ENCODE results near the gene TRPM1.

TRPM1 gene

DNA sequence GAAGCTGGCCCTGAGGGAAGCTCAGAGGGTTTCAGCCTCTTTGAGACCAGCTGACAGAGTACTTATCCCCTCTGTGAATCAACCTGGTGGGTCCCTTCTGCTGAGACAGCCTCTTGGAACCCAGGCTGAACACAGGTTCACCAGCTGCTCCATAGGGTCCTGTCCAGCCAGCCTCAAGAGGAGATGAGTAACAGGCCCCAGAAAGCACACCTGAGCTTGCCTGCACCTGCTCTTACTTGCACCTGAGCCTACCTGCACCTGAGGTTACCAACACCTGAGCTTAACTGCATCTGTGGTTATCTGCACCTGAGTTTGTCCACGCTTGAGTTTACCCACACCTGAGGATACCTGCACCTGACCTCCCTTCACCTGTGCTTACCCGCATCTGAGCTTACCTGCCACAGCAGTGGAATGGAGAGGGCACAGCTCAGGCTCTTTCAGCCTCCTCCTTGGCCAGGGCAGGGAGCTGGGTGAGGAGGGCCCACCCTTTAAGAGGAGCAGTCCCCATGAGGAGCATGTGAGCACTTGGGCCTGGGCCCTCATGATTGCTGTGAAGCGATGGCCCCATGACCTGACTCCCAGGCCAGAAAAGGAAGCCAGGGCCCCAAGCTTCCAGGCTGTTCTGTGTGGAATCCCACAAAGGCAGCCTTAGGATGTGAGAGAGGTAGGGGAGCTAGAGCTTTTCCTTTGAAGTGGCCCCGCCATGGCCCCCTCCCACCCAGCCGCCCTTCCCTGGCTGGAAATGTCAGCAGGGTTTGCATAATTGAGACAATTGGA, at the start of gene TRPM1:
TSS of gene TRPM1 (minus strand) at position 464 of the 777 bp plus-strand sequence. CDS start 20,370 bp downstream, outside the sequence.
- Mint-ChIP-seq H3K27ac (no peak within 1 kb of the TSS), H3K27me3 (peaks cover 34% of the 10 kb centered on the region), H3K4me1 (no peaks in the 10 kb centered on the region), H3K36me3 (no peaks in the 10 kb centered on the region), H3K4me3 (no peak within 1 kb of the TSS), H3K9me3 (no peaks in the 10 kb centered on the region)
- CTCF ChIA-PET = interaction anchor here (0.6 kb wide), 1 partner anchor 314 kb away, joined by 3 read pairs; no protein-coding TSS in a partner anchor
- no peak for DNase-seq

DNA sequence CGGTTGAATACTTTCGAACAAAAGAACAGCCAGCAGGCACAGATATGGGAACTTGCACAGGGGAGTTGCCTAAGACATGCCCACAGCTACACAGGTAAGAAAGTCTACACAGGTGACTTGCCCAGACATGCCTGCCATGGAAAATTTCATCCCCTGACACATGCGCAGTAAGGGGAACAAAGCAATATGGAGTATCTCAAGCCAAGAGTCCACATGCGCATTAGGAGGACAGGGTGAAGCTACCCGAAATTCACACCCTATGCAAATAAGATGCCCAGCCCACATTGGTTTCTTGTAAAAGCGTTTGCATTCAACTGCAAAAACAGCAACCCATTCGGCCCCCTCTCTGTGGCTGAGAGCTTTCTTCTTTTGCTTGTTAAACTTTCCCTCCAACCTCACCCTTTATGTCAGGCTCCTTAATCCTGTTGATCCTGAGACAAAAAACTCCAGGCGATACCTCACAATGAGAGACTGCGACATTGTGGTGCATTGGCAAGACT, 49.3 kb upstream of the TRPM1 start:
- H3K9me3 Mint-ChIP-seq = no peaks in the 10 kb centered on the region
- CTCF ChIA-PET = no interaction called here
- no peak for DNase-seq

GRCh38 chr15:31149987-31150386, 48.5 kb upstream of the TRPM1 start:
- no peak overlapping the region for H3K27ac Mint-ChIP-seq
- CTCF ChIA-PET = interaction anchor here (0.9 kb wide), 1 partner anchor 21 kb away, joined by 4 read pairs; no protein-coding TSS in a partner anchor
- peaks cover 24% of the 10 kb centered on the region for H3K27me3 Mint-ChIP-seq
- no peaks in the 10 kb centered on the region for H3K36me3 Mint-ChIP-seq
- no peaks in the 10 kb centered on the region for H3K9me3 Mint-ChIP-seq
- no peak overlapping the region for H3K4me3 Mint-ChIP-seq
- DNase-seq = no peak
- no peaks in the 10 kb centered on the region for H3K4me1 Mint-ChIP-seq

More for the DNA sequence above, 49.3 kb upstream of the TRPM1 start:
- peaks cover 29% of the 10 kb centered on the region for H3K27me3 Mint-ChIP-seq
- no peaks in the 10 kb centered on the region for H3K36me3 Mint-ChIP-seq
- no peak overlapping the region for H3K4me3 Mint-ChIP-seq
- H3K4me1 Mint-ChIP-seq = no peaks in the 10 kb centered on the region
- peak overlapping the region; percentile 73 for H3K27ac Mint-ChIP-seq

- Mint-ChIP-seq H3K36me3 (no peaks in the 10 kb centered on the region), H3K9me3 (no peaks in the 10 kb centered on the region), H3K4me3 (no peak overlapping the region), H3K27me3 (peaks cover 24% of the 10 kb centered on the region), H3K4me1 (no peaks in the 10 kb centered on the region), H3K27ac (no peak overlapping the region)
- CTCF ChIA-PET = interaction anchor here (0.7 to 0.9 kb wide), 2 partner anchors 17 to 20 kb away, joined by 3 to 4 read pairs; no protein-coding TSS in a partner anchor
- no peak for DNase-seq
Observed at GRCh38 chr15:31149088-31149505, 47.6 kb upstream of the TRPM1 start.

GRCh38 chr15:31148297-31149087, 47.0 kb upstream of the TRPM1 start:
- CTCF ChIA-PET = interaction anchor here (0.7 to 2.3 kb wide), 2 partner anchors 17 to 19 kb away, joined by 3 to 8 read pairs; no protein-coding TSS in a partner anchor
- no peak for DNase-seq

DNA sequence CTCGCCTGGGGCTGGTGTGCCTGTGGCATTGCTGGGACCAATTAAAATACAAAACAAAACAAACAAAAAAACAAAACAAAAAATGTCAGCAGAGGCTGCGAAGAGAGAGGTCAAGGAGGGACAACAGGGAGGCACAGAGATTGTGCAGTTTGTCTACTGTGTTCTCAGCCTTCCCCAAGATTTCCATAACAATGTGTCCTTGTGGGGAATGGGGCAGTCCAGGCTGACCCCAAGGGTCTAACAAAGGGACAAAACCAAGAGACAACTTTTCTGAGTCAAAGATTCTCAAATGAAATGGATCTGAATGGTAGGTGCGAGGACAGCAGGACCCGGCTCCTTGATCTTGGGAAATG, 46.4 kb upstream of the TRPM1 start:
- H3K27ac Mint-ChIP-seq = no peak overlapping the region
- DNase-seq = no peak
- H3K4me3 Mint-ChIP-seq = no peak overlapping the region
- H3K36me3 Mint-ChIP-seq = no peaks in the 10 kb centered on the region
- peaks cover 25% of the 10 kb centered on the region for H3K27me3 Mint-ChIP-seq
- H3K4me1 Mint-ChIP-seq = no peaks in the 10 kb centered on the region
- H3K9me3 Mint-ChIP-seq = no peaks in the 10 kb centered on the region
- CTCF ChIA-PET = interaction anchor here (2.3 kb wide), 1 partner anchor 18 kb away, joined by 8 read pairs; no protein-coding TSS in a partner anchor

More at GRCh38 chr15:31148297-31149087, 47.0 kb upstream of the TRPM1 start:
- H3K9me3 Mint-ChIP-seq = no peaks in the 10 kb centered on the region
- H3K27me3 Mint-ChIP-seq = peaks cover 22% of the 10 kb centered on the region
- H3K36me3 Mint-ChIP-seq = no peaks in the 10 kb centered on the region
- no peak overlapping the region for H3K4me3 Mint-ChIP-seq
- no peaks in the 10 kb centered on the region for H3K4me1 Mint-ChIP-seq
- no peak overlapping the region for H3K27ac Mint-ChIP-seq

DNA sequence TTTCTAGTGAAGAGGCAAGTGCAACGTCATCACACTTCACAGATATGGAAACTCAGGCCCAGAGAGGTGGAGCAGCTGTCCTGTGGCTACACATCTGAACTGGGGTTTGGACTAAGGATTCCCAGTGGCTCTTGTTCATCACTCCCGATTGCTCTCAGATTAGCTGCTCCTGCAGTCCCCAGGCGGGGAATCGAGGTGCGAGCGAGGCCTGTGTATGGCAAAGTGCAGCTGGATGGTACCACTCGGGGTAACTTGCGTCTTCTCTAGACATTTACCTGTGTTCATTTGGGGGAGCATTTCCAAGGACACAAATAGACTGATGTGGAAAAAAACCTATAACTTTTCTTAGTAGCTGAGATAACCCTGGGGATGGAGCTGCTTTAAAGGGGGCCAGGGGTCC, 45.9 kb upstream of the TRPM1 start:
- Mint-ChIP-seq H3K27me3 (peaks cover 25% of the 10 kb centered on the region), H3K36me3 (no peaks in the 10 kb centered on the region), H3K4me3 (no peak overlapping the region), H3K4me1 (no peaks in the 10 kb centered on the region), H3K9me3 (no peaks in the 10 kb centered on the region), H3K27ac (no peak overlapping the region)
- no peak for DNase-seq
- CTCF ChIA-PET = interaction anchor here (2.3 kb wide), 1 partner anchor 18 kb away, joined by 8 read pairs; no protein-coding TSS in a partner anchor

GRCh38 chr15:31145271-31145911, 43.9 kb upstream of the TRPM1 start:
- no peak overlapping the region for H3K27ac Mint-ChIP-seq
- no peaks in the 10 kb centered on the region for H3K36me3 Mint-ChIP-seq
- H3K9me3 Mint-ChIP-seq = no peaks in the 10 kb centered on the region
- no peak for DNase-seq
- no peaks in the 10 kb centered on the region for H3K4me1 Mint-ChIP-seq
- CTCF ChIA-PET = no interaction called here
- peaks cover 15% of the 10 kb centered on the region for H3K27me3 Mint-ChIP-seq
- H3K4me3 Mint-ChIP-seq = no peak overlapping the region

DNA sequence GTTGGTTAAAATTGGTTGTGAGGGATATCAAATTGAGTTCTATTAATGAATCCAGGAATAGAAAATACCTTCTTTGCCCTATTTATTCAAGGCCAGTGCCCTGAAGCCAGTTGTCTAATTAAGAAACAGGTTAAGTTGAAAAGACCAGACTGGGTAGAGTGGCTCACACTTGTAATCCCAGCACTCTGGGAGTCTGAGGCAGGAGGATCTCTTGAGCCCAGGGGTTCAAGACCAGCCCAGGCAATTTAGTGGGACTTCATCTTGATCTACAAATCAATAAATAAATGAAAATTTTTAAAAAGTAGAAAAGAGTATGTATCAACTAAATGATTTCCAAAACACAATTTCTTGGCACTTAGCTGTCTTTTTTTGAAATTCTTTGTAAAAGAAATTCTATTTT, 40.3 kb upstream of the TRPM1 start:
- Mint-ChIP-seq H3K4me1 (no peaks in the 10 kb centered on the region), H3K27ac (no peak overlapping the region), H3K9me3 (no peaks in the 10 kb centered on the region), H3K36me3 (no peaks in the 10 kb centered on the region), H3K27me3 (peaks cover 8% of the 10 kb centered on the region), H3K4me3 (no peak overlapping the region)
- DNase-seq = no peak
- CTCF ChIA-PET = no interaction called here

DNA sequence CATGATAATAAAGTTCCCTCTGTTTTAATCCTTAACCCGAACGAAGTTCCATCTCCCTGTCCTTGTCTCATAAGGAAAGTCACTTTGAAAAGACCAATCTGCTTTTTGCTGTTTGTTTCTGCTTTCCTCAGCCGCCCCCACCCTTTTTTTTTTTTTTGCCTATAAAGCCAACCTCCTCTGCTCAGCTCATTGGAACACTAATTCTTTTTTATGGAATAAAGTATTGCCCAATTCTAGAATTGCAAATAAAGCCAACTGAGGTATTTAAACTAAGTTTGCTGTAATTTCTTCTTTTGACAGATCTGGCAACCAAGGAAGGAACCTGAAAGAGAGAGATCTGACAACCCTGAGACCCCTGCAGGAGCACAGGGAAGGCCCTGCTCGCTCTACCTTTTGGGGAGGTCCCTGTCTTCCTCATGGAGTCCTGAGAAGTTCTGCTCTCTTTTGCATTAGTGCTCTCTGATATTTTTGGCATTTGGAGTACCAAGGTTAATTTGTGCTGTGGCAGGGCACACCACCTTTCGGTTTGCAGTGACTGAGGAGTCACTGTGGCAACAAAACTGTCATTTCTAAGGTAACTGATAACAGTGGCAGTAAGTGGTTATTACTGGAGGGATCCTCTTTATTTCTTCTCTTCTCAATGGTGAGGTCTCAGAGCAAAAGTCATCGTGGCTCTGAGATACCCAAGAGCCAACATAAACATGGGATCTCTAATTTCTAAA, 35.2 kb upstream of the TRPM1 start:
- no peak overlapping the region for H3K27ac Mint-ChIP-seq

DNA sequence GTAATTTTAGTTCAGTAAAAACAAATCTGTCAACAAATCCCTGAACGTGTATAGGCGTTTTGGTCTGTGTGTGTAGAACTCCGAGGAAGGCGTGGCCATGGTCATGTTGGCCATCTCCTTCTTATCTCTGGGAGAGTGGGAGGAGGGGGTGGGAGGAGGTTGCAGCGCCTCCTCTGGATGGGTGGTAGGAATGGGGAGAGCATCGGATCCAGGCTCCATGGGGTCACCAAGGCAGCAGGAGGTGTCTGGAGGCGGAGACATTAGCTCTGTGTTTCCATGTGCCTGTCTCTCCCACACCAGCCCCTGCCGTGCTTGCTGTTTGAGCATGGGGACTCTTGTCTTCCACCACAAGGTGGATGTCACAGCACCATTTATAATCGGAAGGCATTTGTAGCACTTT, 34.5 kb upstream of the TRPM1 start:
- Mint-ChIP-seq H3K9me3 (no peaks in the 10 kb centered on the region), H3K27ac (no peak overlapping the region), H3K36me3 (no peaks in the 10 kb centered on the region), H3K4me3 (no peak overlapping the region), H3K27me3 (peaks cover 34% of the 10 kb centered on the region), H3K4me1 (no peaks in the 10 kb centered on the region)
- DNase-seq = no peak
- CTCF ChIA-PET = no interaction called here

More for the DNA sequence above, 35.2 kb upstream of the TRPM1 start:
- H3K9me3 Mint-ChIP-seq = no peaks in the 10 kb centered on the region
- H3K4me3 Mint-ChIP-seq = no peak overlapping the region
- CTCF ChIA-PET = interaction anchor here (4.3 kb wide), 1 partner anchor 8 kb away, joined by 15 read pairs; no protein-coding TSS in a partner anchor
- no peak for DNase-seq
- no peaks in the 10 kb centered on the region for H3K36me3 Mint-ChIP-seq
- H3K4me1 Mint-ChIP-seq = no peaks in the 10 kb centered on the region
- peaks cover 28% of the 10 kb centered on the region for H3K27me3 Mint-ChIP-seq

GRCh38 chr15:31135523-31135922, 34.0 kb upstream of the TRPM1 start:
- DNase-seq = no peak
- CTCF ChIA-PET = no interaction called here
- Mint-ChIP-seq H3K27ac (no peak overlapping the region), H3K4me1 (no peaks in the 10 kb centered on the region), H3K27me3 (peaks cover 39% of the 10 kb centered on the region), H3K9me3 (no peaks in the 10 kb centered on the region), H3K4me3 (no peak overlapping the region), H3K36me3 (no peaks in the 10 kb centered on the region)

DNA sequence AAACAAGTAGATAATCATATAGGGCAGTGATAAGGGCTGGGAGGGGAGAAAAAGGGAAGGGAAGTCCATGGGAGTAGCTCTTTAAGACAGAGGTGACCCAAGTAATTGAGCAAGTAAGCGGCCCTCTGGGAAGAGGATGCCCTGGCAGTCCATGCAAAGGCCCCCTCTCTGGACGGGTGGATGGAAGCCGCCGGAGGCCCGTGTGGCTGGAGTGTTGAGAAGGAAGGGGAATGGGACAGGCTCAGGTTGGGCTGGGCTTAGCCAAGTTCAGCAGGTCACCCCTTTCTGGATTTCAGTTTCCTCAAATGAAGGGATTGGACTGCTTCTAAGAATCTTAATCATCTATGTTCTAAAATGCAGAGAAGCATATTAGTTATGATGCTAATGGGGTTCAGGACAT, 32.4 kb upstream of the TRPM1 start:
- H3K4me1 Mint-ChIP-seq = peaks cover 3% of the 10 kb centered on the region
- no peak overlapping the region for H3K27ac Mint-ChIP-seq
- CTCF ChIA-PET = no interaction called here
- no peaks in the 10 kb centered on the region for H3K9me3 Mint-ChIP-seq
- no peak overlapping the region for H3K4me3 Mint-ChIP-seq
- no peaks in the 10 kb centered on the region for H3K36me3 Mint-ChIP-seq
- no peak for DNase-seq
- H3K27me3 Mint-ChIP-seq = peaks cover 55% of the 10 kb centered on the region
